AG10803 (cell line): Measurements from ENCODE around the gene ARID1B.

ENCODE experiments used
- DNase-seq: peaks from one replicate; pipeline ENCODE4 v3.0.0; 2010; ENCODE audit warnings: low read depth
- H3K4me3 ChIP-seq: 2 replicates; pipeline ENCODE4 v1.5.1; 2011; ENCODE audit warnings: mild to moderate bottlenecking, low read length, control low read depth
- TF ChIP-seq, protein P1 (sequence below): conservative IDR thresholded peaks from 2 replicates; pipeline ENCODE4 v1.5.1; 2011; ENCODE audit warnings: mild to moderate bottlenecking, low read length, control low read depth, inconsistent platforms

Gene ARID1B

GRCh38 chr6:157088841-157089240 lies 311.7 kb downstream of the ARID1B start:
- no peak for DNase-seq
- TF ChIP-seq, protein P1, sequence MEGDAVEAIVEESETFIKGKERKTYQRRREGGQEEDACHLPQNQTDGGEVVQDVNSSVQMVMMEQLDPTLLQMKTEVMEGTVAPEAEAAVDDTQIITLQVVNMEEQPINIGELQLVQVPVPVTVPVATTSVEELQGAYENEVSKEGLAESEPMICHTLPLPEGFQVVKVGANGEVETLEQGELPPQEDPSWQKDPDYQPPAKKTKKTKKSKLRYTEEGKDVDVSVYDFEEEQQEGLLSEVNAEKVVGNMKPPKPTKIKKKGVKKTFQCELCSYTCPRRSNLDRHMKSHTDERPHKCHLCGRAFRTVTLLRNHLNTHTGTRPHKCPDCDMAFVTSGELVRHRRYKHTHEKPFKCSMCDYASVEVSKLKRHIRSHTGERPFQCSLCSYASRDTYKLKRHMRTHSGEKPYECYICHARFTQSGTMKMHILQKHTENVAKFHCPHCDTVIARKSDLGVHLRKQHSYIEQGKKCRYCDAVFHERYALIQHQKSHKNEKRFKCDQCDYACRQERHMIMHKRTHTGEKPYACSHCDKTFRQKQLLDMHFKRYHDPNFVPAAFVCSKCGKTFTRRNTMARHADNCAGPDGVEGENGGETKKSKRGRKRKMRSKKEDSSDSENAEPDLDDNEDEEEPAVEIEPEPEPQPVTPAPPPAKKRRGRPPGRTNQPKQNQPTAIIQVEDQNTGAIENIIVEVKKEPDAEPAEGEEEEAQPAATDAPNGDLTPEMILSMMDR: no peak
- H3K4me3 ChIP-seq: no peak overlapping the region

- peak; percentile 85 for DNase-seq
- H3K4me3 ChIP-seq: no peak overlapping the region
Measured at GRCh38 chr6:157089258-157089657, 312.1 kb downstream of the ARID1B start.

GRCh38 chr6:157089851-157090250 lies 312.7 kb downstream of the ARID1B start:
- TF ChIP-seq, protein P1: no peak
- peak; percentile 85 for DNase-seq
- H3K4me3 ChIP-seq: no peak overlapping the region

More at GRCh38 chr6:157089258-157089657, 312.1 kb downstream of the ARID1B start:
- TF ChIP-seq, protein P1: no peak

DNA sequence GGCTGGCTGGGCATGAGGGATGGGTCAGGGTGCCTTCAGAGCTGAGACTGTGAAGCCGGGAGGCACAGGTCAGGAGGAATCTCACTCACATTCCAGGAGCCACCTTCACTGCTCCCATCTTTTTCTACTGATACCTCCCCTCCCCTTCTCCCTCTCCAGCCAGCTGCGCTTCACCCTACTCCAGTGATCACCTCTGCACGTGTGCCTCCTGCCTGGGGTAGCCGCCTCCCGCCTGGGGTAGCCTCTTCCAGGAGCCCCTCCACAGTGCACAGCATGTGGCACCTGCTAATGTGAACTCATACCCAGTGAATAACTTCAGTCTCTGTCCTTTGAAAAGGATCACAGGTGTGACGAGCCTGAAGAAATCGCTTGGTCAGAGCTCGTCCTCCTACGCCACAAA lies 313.6 kb downstream of the ARID1B start:
- DNase-seq: no peak
- TF ChIP-seq, protein P1: no peak
- H3K4me3 ChIP-seq: no peak overlapping the region

GRCh38 chr6:157091243-157091642 lies 314.1 kb downstream of the ARID1B start:
- TF ChIP-seq, protein P1: no peak
- H3K4me3 ChIP-seq: no peak overlapping the region
- no peak for DNase-seq

- TF ChIP-seq, protein P1: no peak
- H3K4me3 ChIP-seq: no peak overlapping the region
- DNase-seq: no peak
Measured at GRCh38 chr6:157091856-157092460, 314.8 kb downstream of the ARID1B start.

DNA sequence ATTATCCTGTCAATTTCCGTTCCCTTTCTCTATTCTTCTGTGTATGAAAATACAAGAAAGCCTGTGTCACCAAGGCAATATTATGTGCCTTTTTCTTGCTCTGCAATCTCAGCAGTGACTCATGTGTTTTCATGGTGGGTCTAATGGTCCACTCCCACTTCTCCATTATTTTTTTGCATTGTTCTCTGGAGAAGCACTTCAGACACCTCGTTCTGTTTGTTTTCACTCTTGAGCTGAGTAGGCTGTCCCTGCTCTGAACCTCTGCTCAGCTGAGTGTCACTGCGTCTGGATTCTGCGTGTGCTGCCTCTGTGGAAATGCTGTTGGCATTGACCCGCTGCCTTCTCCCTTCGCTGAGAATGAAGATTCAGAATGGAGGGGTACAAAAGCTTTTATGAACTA lies 315.6 kb downstream of the ARID1B start:
- no peak for DNase-seq
- no peak overlapping the region for H3K4me3 ChIP-seq
- TF ChIP-seq, protein P1: no peak
